ENCODE data around the gene MOCOS. TPM values are rescaled to one million over a fixed set of nuclear protein-coding genes. Genes with fewer than 3 reads are reported as not detected.
A peak's percentile ranks its signal among the peaks of the same experiment; 100 is the strongest.

Gene MOCOS
- total and polyA plus RNA-seq, 2 of the 13 experiments (the other 11 are each of a cell fraction or from before 2014, with no cell fraction given): 7.7 to 15.4 TPM

- TF ChIP-seq ZNF275 (CRISPR knock-in tag; IDR thresholded peaks at IDR 0.05; ENCODE audit: borderline replicate concordance) (peak; percentile 91; the same call in 1 of the 2 replicates), BCLAF1 (IDR thresholded peaks at IDR 0.05) (no peak), ZNF773 (CRISPR knock-in tag; IDR thresholded peaks at IDR 0.05; ENCODE audit: borderline replicate concordance) (no peak), HOXA5 (CRISPR knock-in tag; IDR thresholded peaks at IDR 0.05) (peak; percentile 43; the same call in 1 of the 2 replicates), SALL2 (CRISPR knock-in tag; IDR thresholded peaks at IDR 0.05) (0 out of 2 replicates have a peak, but pooled peaks have one; percentile 47), ZNF792 (CRISPR knock-in tag; IDR thresholded peaks at IDR 0.05) (0 out of 2 replicates have a peak, but pooled peaks have one; percentile 15), ZNF292 (CRISPR knock-in tag; IDR thresholded peaks at IDR 0.05; ENCODE audit: borderline replicate concordance, low read depth) (peak; percentile 30; the same call in 1 of the 2 replicates), GATAD2A (CRISPR knock-in tag; IDR thresholded peaks at IDR 0.05) (no peak), KLF6 (CRISPR knock-in tag; IDR thresholded peaks at IDR 0.05) (no peak), ZNF75D (CRISPR knock-in tag; IDR thresholded peaks at IDR 0.05; ENCODE audit: borderline replicate concordance) (no peak), ZNF552 (CRISPR knock-in tag; IDR thresholded peaks at IDR 0.05; ENCODE audit: borderline replicate concordance) (no peak; the same call in 1 of the 2 replicates), SP5 (CRISPR knock-in tag; IDR thresholded peaks at IDR 0.05; ENCODE audit: borderline replicate concordance, low read depth) (peak; percentile 92), PLRG1 (conservative IDR thresholded peaks at IDR 0.05) (no peak), PATZ1 (CRISPR knock-in tag; IDR thresholded peaks at IDR 0.05) (peak; percentile 66), ZNF597 (CRISPR knock-in tag; IDR thresholded peaks at IDR 0.05) (no peak), KDM5A (IDR thresholded peaks at IDR 0.05; ENCODE audit: borderline replicate concordance, low read length) (no peak), KLF15 (CRISPR knock-in tag; IDR thresholded peaks at IDR 0.05; ENCODE audit: borderline replicate concordance) (no peak; the same call in 1 of the 2 replicates), ZNF83 (CRISPR knock-in tag; IDR thresholded peaks at IDR 0.05; ENCODE audit: borderline replicate concordance) (0 out of 2 replicates have a peak, but pooled peaks have one; percentile 47), YY1 (IDR thresholded peaks at IDR 0.05; ENCODE audit: insufficient read depth, insufficient replicate concordance, low read depth, low read length) (peak; percentile 87), ZNF674 (CRISPR knock-in tag; IDR thresholded peaks at IDR 0.05; ENCODE audit: low read depth) (no peak), ETV6 (CRISPR knock-in tag; conservative IDR thresholded peaks at IDR 0.05) (peak; percentile 68; the same call in 1 of the 2 replicates)
Observed at GRCh38 chr18:36187193-36187825, at the start of gene MOCOS (continued).
